Measurements from ENCODE around the gene SEPTIN1. TPM values are rescaled to one million over a fixed set of nuclear protein-coding genes. Genes with fewer than 3 reads are reported as not detected.
"Not testable (repeated sequence)": the region's sequence is repeated elsewhere in the genome, so short reads cannot be mapped to it uniquely, and the experiment has no call there.

Gene SEPTIN1
- total and polyA plus RNA-seq, 7 experiments from 2014 or later: 176 to 355 (median 201) TPM

GRCh38 chr16:30350134-30350871 lies 32.1 kb downstream of the SEPTIN1 start:
- peak overlapping the region in 2 of 10 donors; percentile 5 to 66 for H3K4me3 Mint-ChIP-seq
- H3K4me3 ChIP-seq (ENCODE audit: low read length): no peak overlapping the region
- H3K27me3 Mint-ChIP-seq: peaks cover 0 to 2% (median 0%) of the 10 kb centered on the region in 5 donors
- H3K36me3 ChIP-seq (ENCODE audit: control insufficient read depth in 2 of 3, insufficient read depth in 3 of 3, low read length in 3 of 3): peaks cover 0 to 44% (median 22%) of the 10 kb centered on the region in 3 experiments
- H3K9me3 Mint-ChIP-seq: no peaks in the 10 kb centered on the region
- DNase-seq (no peak), ATAC-seq (peak; percentile 18)
- intact Hi-C loops (cut with micrococcal nuclease): no loop called here
- peaks cover 10 to 13% of the 10 kb centered on the region in 2 donors for H3K4me1 ChIP-seq (ENCODE audit: control insufficient read depth in 2 of 2, insufficient read depth in 2 of 2, low read length in 2 of 2)
- ChIA-PET CTCF (interaction anchor here (0.6 to 1.0 kb wide), 3 partner anchors 58 to 299 kb away, joined by 3 to 5 read pairs (median 5); no protein-coding TSS in a partner anchor), POLR2A (interaction anchor here (0.9 to 1.5 kb wide), 3 partner anchors 12 to 52 kb away, joined by 3 to 5 read pairs (median 3); no protein-coding TSS in a partner anchor)
- H3K27ac Mint-ChIP-seq: peak overlapping the region in 8 of 9 donors; percentile 19 to 87 (median 56)
- H3K27me3 ChIP-seq (ENCODE audit: control insufficient read depth in 2 of 2, insufficient read depth in 2 of 2, low read length in 2 of 2): no peaks in the 10 kb centered on the region
- peaks cover 0 to 17% (median 4%) of the 10 kb centered on the region in 5 donors for H3K36me3 Mint-ChIP-seq
- peaks cover 0 to 34% (median 24%) of the 10 kb centered on the region in 7 donors for H3K4me1 Mint-ChIP-seq
- no peaks in the 10 kb centered on the region for H3K9me3 ChIP-seq (ENCODE audit: control insufficient read depth in 2 of 3, low read length in 3 of 3)
- no peak overlapping the region for H3K27ac ChIP-seq (ENCODE audit: low read depth, low read length)

DNA sequence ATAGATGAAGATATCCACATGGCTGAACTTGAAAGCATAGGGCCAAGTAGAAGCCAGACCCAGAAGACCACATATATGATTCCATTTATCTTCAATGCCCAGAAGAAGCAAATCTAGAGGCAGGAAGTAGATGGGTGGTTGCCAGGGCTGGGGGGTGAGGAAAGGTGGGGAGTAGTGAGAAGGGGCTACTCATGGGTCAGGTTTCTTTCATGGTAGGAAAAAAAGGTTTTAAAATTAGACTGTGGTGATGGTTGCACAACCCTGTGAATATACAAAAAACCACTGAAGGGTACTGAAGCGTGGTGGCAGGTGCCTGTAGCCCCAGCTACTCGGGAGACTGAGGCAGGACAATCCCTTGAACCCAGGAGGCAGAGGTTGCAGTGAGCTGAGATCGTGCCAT lies 32.7 kb downstream of the SEPTIN1 start:
- Mint-ChIP-seq H3K36me3 (peaks cover 0 to 16% (median 4%) of the 10 kb centered on the region in 5 donors), H3K27ac (peak overlapping the region in 8 of 9 donors; percentile 27 to 87 (median 56)), H3K27me3 (no peaks in the 10 kb centered on the region), H3K4me1 (peaks cover 0 to 31% (median 21%) of the 10 kb centered on the region in 7 donors), H3K4me3 (no peak overlapping the region), H3K9me3 (no peaks in the 10 kb centered on the region)
- Histone ChIP-seq H3K9me3 (ENCODE audit: control insufficient read depth in 2 of 3, low read length in 3 of 3) (no peaks in the 10 kb centered on the region), H3K4me1 (ENCODE audit: control insufficient read depth in 2 of 2, insufficient read depth in 2 of 2, low read length in 2 of 2) (peaks cover 9 to 13% of the 10 kb centered on the region in 2 donors), H3K36me3 (ENCODE audit: control insufficient read depth in 2 of 3, insufficient read depth in 3 of 3, low read length in 3 of 3) (peaks cover 0 to 40% (median 22%) of the 10 kb centered on the region in 3 experiments), H3K4me3 (ENCODE audit: low read length) (no peak overlapping the region), H3K27me3 (ENCODE audit: control insufficient read depth in 2 of 2, insufficient read depth in 2 of 2, low read length in 2 of 2) (no peaks in the 10 kb centered on the region), H3K27ac (ENCODE audit: low read depth, low read length) (no peak overlapping the region)
- intact Hi-C loops (cut with micrococcal nuclease): no loop called here
- ATAC-seq: no peak
- ChIA-PET POLR2A (interaction anchor here (0.9 to 1.5 kb wide), 3 partner anchors 12 to 53 kb away, joined by 3 to 5 read pairs (median 3); no protein-coding TSS in a partner anchor), CTCF (interaction anchor here (0.6 to 1.0 kb wide), 3 partner anchors 59 to 300 kb away, joined by 3 to 5 read pairs (median 5); no protein-coding TSS in a partner anchor)
- DNase-seq: no peak

GRCh38 chr16:30348929-30349328 lies 33.4 kb downstream of the SEPTIN1 start:
- H3K4me3 Mint-ChIP-seq: no peak overlapping the region
- H3K27ac Mint-ChIP-seq: peak overlapping the region in 3 of 9 donors; percentile 36 to 87 (median 36)
- Histone ChIP-seq H3K27ac (ENCODE audit: low read depth, low read length) (no peak overlapping the region), H3K27me3 (ENCODE audit: control insufficient read depth in 2 of 2, insufficient read depth in 2 of 2, low read length in 2 of 2) (no peaks in the 10 kb centered on the region), H3K4me3 (ENCODE audit: low read length) (no peak overlapping the region), H3K9me3 (ENCODE audit: control insufficient read depth in 2 of 3, low read length in 3 of 3) (no peaks in the 10 kb centered on the region), H3K36me3 (ENCODE audit: control insufficient read depth in 2 of 3, insufficient read depth in 3 of 3, low read length in 3 of 3) (peaks cover 0 to 39% (median 22%) of the 10 kb centered on the region in 3 experiments), H3K4me1 (ENCODE audit: control insufficient read depth in 2 of 2, insufficient read depth in 2 of 2, low read length in 2 of 2) (peaks cover 3 to 5% of the 10 kb centered on the region in 2 donors)
- POLR2A ChIA-PET: interaction anchor here (0.9 to 1.5 kb wide), 2 partner anchors 13 to 220 kb away, joined by 5 to 6 read pairs; no protein-coding TSS in a partner anchor
- H3K4me1 Mint-ChIP-seq: peaks cover 0 to 25% (median 13%) of the 10 kb centered on the region in 7 donors
- ATAC-seq: no peak
- H3K36me3 Mint-ChIP-seq: peaks cover 0 to 15% (median 4%) of the 10 kb centered on the region in 5 donors
- CTCF ChIA-PET: no interaction called here
- H3K27me3 Mint-ChIP-seq: no peaks in the 10 kb centered on the region
- H3K9me3 Mint-ChIP-seq: no peaks in the 10 kb centered on the region
- no peak for DNase-seq
- intact Hi-C loops (cut with micrococcal nuclease): no loop called here

GRCh38 chr16:30348113-30348512 lies 34.2 kb downstream of the SEPTIN1 start:
- no peak overlapping the region for H3K4me3 Mint-ChIP-seq
- H3K36me3 ChIP-seq (ENCODE audit: control insufficient read depth in 2 of 3, insufficient read depth in 3 of 3, low read length in 3 of 3): peaks cover 0 to 30% (median 21%) of the 10 kb centered on the region in 3 experiments
- H3K9me3 Mint-ChIP-seq: no peaks in the 10 kb centered on the region
- H3K36me3 Mint-ChIP-seq: peaks cover 0 to 15% (median 4%) of the 10 kb centered on the region in 5 donors
- no peaks in the 10 kb centered on the region for H3K9me3 ChIP-seq (ENCODE audit: control insufficient read depth in 2 of 3, low read length in 3 of 3)
- no peak for DNase-seq
- H3K27me3 Mint-ChIP-seq: no peaks in the 10 kb centered on the region
- no peak overlapping the region for H3K4me3 ChIP-seq (ENCODE audit: low read length)
- intact Hi-C loops (cut with micrococcal nuclease): no loop called here
- no peak overlapping the region for H3K27ac ChIP-seq (ENCODE audit: low read depth, low read length)
- POLR2A ChIA-PET: interaction anchor here (0.8 to 0.9 kb wide), 2 partner anchors 35 to 220 kb away, joined by 3 to 6 read pairs; no protein-coding TSS in a partner anchor
- no peaks in the 10 kb centered on the region for H3K4me1 ChIP-seq (ENCODE audit: control insufficient read depth in 2 of 2, insufficient read depth in 2 of 2, low read length in 2 of 2)
- H3K27me3 ChIP-seq (ENCODE audit: control insufficient read depth in 2 of 2, insufficient read depth in 2 of 2, low read length in 2 of 2): no peaks in the 10 kb centered on the region
- CTCF ChIA-PET: no interaction called here
- peaks cover 0 to 20% (median 5%) of the 10 kb centered on the region in 7 donors for H3K4me1 Mint-ChIP-seq
- ATAC-seq: no peak
- H3K27ac Mint-ChIP-seq: peak overlapping the region in 1 of 9 donors; percentile 60

- H3K4me3 Mint-ChIP-seq: no peak overlapping the region
- peak overlapping the region in 4 of 9 donors; percentile 15 to 46 (median 30) for H3K27ac Mint-ChIP-seq
- Histone ChIP-seq H3K9me3 (ENCODE audit: control insufficient read depth in 2 of 3, low read length in 3 of 3) (no peaks in the 10 kb centered on the region), H3K27me3 (ENCODE audit: control insufficient read depth in 2 of 2, insufficient read depth in 2 of 2, low read length in 2 of 2) (no peaks in the 10 kb centered on the region), H3K36me3 (ENCODE audit: control insufficient read depth in 2 of 3, insufficient read depth in 3 of 3, low read length in 3 of 3) (peaks cover 0 to 12% (median 3%) of the 10 kb centered on the region in 3 experiments), H3K27ac (ENCODE audit: low read depth, low read length) (no peak overlapping the region), H3K4me3 (ENCODE audit: low read length) (no peak overlapping the region), H3K4me1 (ENCODE audit: control insufficient read depth in 2 of 2, insufficient read depth in 2 of 2, low read length in 2 of 2) (no peaks in the 10 kb centered on the region)
- DNase-seq (peak in 1 of 9 donors; percentile 17), ATAC-seq (no peak)
- ChIA-PET POLR2A (no interaction called here), CTCF (no interaction called here)
- H3K9me3 Mint-ChIP-seq: no peaks in the 10 kb centered on the region
- no peaks in the 10 kb centered on the region for H3K27me3 Mint-ChIP-seq
- H3K4me1 Mint-ChIP-seq: peaks cover 0 to 18% (median 4%) of the 10 kb centered on the region in 7 donors
- H3K36me3 Mint-ChIP-seq: peaks cover 0 to 5% (median 4%) of the 10 kb centered on the region in 5 donors
- intact Hi-C loops (cut with micrococcal nuclease): no loop called here
These were observed 36.1 kb downstream of the SEPTIN1 start for GRCh38 chr16:30346286-30346685.

DNA sequence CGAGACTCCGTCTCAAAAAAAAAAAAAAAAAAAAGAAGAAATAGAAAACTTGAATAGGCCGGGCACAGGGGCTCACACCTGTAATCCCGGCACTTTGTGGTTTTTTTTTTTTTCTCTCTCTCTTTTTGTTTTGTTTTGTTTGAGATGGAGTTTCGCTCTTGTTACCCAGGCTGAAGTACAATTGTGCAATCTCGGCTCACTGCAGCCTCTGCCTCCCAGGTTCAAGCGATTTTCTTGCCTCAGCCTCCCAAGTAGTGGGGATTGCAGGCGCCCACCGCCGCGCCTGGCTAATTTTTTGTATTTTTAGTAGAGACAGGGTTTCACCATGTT lies 38.9 kb downstream of the SEPTIN1 start:
- H3K36me3 Mint-ChIP-seq, H3K27ac Mint-ChIP-seq: not testable (repeated sequence)

More for the DNA sequence above, 38.9 kb downstream of the SEPTIN1 start:
- intact Hi-C loops (cut with micrococcal nuclease); H3K4me3 ChIP-seq (ENCODE audit: low read length); H3K9me3 ChIP-seq (ENCODE audit: control insufficient read depth in 2 of 3, low read length in 3 of 3); CTCF ChIA-PET; H3K27me3 Mint-ChIP-seq; ATAC-seq; POLR2A ChIA-PET; H3K4me1 ChIP-seq (ENCODE audit: control insufficient read depth in 2 of 2, insufficient read depth in 2 of 2, low read length in 2 of 2); H3K27ac ChIP-seq (ENCODE audit: low read depth, low read length); H3K36me3 ChIP-seq (ENCODE audit: control insufficient read depth in 2 of 3, insufficient read depth in 3 of 3, low read length in 3 of 3); DNase-seq; H3K27me3 ChIP-seq (ENCODE audit: control insufficient read depth in 2 of 2, insufficient read depth in 2 of 2, low read length in 2 of 2); H3K9me3 Mint-ChIP-seq; H3K4me1 Mint-ChIP-seq; H3K4me3 Mint-ChIP-seq: not testable (repeated sequence)

All from naive thymus-derived CD4-positive, alpha-beta T cell (primary cell).